ENCODE results near the gene CHAF1B.

The CHAF1B gene

DNA sequence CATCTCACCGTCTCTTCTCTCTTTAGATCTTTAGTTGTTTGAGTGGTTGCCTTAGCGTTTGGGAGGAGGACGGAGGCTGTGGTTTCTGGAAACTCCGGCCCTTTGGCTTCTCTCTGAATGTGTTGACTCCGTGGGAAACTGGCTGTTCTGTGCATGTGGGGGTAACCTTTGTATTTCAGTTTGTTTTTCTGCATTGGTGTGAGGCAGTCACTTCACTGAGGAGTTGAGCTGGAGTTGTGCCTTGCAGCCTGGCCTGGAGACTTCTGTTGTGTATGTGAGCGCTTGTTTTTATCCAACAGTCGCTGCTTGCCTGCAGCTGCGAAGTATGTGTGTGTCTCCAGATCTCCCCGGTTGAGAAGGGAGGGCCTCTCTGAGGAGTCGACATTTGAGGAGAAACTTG lies 61.1 kb downstream of the CHAF1B start:
- no peak overlapping the region for H2AFZ ChIP-seq (ENCODE audit: low read depth, low read length, severe bottlenecking)
- H3K9ac ChIP-seq (ENCODE audit: low read length): no peak overlapping the region
- no peaks in the 10 kb centered on the region for H3K79me2 ChIP-seq (ENCODE audit: insufficient read depth, low read length)
- H3K9me3 ChIP-seq (ENCODE audit: insufficient read depth, low read length): no peaks in the 10 kb centered on the region
- TF ChIP-seq, protein P1, sequence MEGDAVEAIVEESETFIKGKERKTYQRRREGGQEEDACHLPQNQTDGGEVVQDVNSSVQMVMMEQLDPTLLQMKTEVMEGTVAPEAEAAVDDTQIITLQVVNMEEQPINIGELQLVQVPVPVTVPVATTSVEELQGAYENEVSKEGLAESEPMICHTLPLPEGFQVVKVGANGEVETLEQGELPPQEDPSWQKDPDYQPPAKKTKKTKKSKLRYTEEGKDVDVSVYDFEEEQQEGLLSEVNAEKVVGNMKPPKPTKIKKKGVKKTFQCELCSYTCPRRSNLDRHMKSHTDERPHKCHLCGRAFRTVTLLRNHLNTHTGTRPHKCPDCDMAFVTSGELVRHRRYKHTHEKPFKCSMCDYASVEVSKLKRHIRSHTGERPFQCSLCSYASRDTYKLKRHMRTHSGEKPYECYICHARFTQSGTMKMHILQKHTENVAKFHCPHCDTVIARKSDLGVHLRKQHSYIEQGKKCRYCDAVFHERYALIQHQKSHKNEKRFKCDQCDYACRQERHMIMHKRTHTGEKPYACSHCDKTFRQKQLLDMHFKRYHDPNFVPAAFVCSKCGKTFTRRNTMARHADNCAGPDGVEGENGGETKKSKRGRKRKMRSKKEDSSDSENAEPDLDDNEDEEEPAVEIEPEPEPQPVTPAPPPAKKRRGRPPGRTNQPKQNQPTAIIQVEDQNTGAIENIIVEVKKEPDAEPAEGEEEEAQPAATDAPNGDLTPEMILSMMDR (IDR thresholded peaks at IDR 0.05; ENCODE audit: insufficient read depth, low read length, poor library complexity, severe bottlenecking): no peak
- H3K36me3 ChIP-seq (ENCODE audit: low read length): no peaks in the 10 kb centered on the region
- H3F3A ChIP-seq (ENCODE audit: insufficient read depth): no peaks in the 10 kb centered on the region
- no peak overlapping the region for H3K4me2 ChIP-seq (ENCODE audit: low read depth, low read length, poor library complexity, severe bottlenecking)
- no peak overlapping the region for H3K27ac ChIP-seq (ENCODE audit: low read depth, low read length)
- no peaks in the 10 kb centered on the region for H3K27me3 ChIP-seq (ENCODE audit: low read length)
- no peaks in the 10 kb centered on the region for H3K9me2 ChIP-seq (replicated peaks; ENCODE audit: insufficient read depth, low read length)
- no peak overlapping the region for H3K4me3 ChIP-seq (ENCODE audit: insufficient read depth, low read length, poor library complexity, severe bottlenecking)
- no peaks in the 10 kb centered on the region for H4K20me1 ChIP-seq (ENCODE audit: low read depth, low read length)

DNA sequence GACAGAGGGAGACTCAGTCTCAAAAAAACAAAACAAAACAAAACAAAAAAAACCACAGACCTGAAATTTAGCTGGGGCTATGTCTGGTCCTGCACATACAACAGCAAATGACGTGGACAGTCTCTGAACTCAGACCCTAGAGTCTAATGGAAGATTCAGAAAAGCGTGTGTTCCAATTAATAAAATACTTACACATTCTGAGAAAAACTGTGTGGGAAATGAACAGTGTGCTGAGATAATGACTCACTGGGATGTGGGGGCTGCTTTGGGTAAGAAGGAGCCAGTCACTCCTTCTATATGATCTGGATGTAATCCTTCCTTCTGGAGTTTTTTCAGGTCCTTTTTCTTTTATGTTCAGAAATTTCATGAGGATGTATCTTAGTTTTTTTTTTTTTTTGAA lies 65.3 kb downstream of the CHAF1B start:
- no peak for TF ChIP-seq EZH2phosphoT487 (conservative IDR thresholded peaks at IDR 0.05; ENCODE audit: low read length)
- TF ChIP-seq, protein P1 (IDR thresholded peaks at IDR 0.05; ENCODE audit: insufficient read depth, low read length, poor library complexity, severe bottlenecking): no peak
- no peak overlapping the region for H3K27ac ChIP-seq (ENCODE audit: low read depth, low read length)

DNA sequence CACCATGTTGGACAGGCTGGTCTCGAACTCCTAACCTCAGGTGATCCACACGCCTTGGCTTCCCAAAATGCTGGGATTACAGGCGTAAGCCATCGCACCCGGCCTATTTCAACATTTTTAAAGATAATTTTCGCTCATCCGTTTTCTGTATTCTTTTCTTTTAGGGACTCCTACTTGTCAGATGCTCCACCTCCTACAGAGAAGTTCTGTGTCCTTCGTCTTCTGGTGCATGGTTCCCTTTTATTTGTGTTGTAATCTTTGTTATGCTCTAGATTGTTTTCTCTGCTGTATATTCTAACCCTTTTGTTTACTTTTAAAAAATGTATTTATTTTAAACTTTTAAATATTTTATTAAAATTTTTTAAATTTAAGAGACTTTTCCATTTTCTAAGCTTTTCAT lies 66.3 kb downstream of the CHAF1B start:
- no peaks in the 10 kb centered on the region for H3K79me2 ChIP-seq (ENCODE audit: insufficient read depth, low read length)
- H3K36me3 ChIP-seq (ENCODE audit: low read length): no peaks in the 10 kb centered on the region
- H3K9me2 ChIP-seq (replicated peaks; ENCODE audit: insufficient read depth, low read length): no peaks in the 10 kb centered on the region
- H3K4me2 ChIP-seq (ENCODE audit: low read depth, low read length, poor library complexity, severe bottlenecking): no peak overlapping the region
- H3K9me3 ChIP-seq (ENCODE audit: insufficient read depth, low read length): no peaks in the 10 kb centered on the region
- TF ChIP-seq, protein P1 (IDR thresholded peaks at IDR 0.05; ENCODE audit: insufficient read depth, low read length, poor library complexity, severe bottlenecking): no peak
- TF ChIP-seq EZH2phosphoT487 (conservative IDR thresholded peaks at IDR 0.05; ENCODE audit: low read length): no peak
- H2AFZ ChIP-seq (ENCODE audit: low read depth, low read length, severe bottlenecking): no peak overlapping the region
- H3K27me3 ChIP-seq (ENCODE audit: low read length): no peaks in the 10 kb centered on the region
- no peaks in the 10 kb centered on the region for H4K20me1 ChIP-seq (ENCODE audit: low read depth, low read length)
- H3F3A ChIP-seq (ENCODE audit: insufficient read depth): no peaks in the 10 kb centered on the region
- no peak overlapping the region for H3K9ac ChIP-seq (ENCODE audit: low read length)
- no peak overlapping the region for H3K4me3 ChIP-seq (ENCODE audit: insufficient read depth, low read length, poor library complexity, severe bottlenecking)
- H3K27ac ChIP-seq (ENCODE audit: low read depth, low read length): no peak overlapping the region

More for the DNA sequence above, 65.3 kb downstream of the CHAF1B start:
- Histone ChIP-seq H3K9me3 (ENCODE audit: insufficient read depth, low read length) (no peaks in the 10 kb centered on the region), H4K20me1 (ENCODE audit: low read depth, low read length) (no peaks in the 10 kb centered on the region), H3K27me3 (ENCODE audit: low read length) (no peaks in the 10 kb centered on the region), H3K9me2 (replicated peaks; ENCODE audit: insufficient read depth, low read length) (no peaks in the 10 kb centered on the region), H3K36me3 (ENCODE audit: low read length) (no peaks in the 10 kb centered on the region), H3K79me2 (ENCODE audit: insufficient read depth, low read length) (no peaks in the 10 kb centered on the region), H3K4me2 (ENCODE audit: low read depth, low read length, poor library complexity, severe bottlenecking) (no peak overlapping the region), H3K9ac (ENCODE audit: low read length) (no peak overlapping the region), H3K4me3 (ENCODE audit: insufficient read depth, low read length, poor library complexity, severe bottlenecking) (no peak overlapping the region), H2AFZ (ENCODE audit: low read depth, low read length, severe bottlenecking) (no peak overlapping the region), H3F3A (ENCODE audit: insufficient read depth) (no peaks in the 10 kb centered on the region)
